H9 (cell line): ENCODE data around the gene IFI27L1. TPM values are rescaled to one million over a fixed set of nuclear protein-coding genes. Genes with fewer than 3 reads are reported as not detected.

Experiments
- DNase-seq: peaks from one replicate; pipeline ENCODE4 v3.0.0-alpha.2; 2017
- H2AFZ ChIP-seq: one replicate; pipeline ENCODE4 v1.6.1; 2013; ENCODE audit warnings: mild to moderate bottlenecking, low read length, control low read depth, moderate library complexity
- H2AK5ac ChIP-seq: 2 replicates; pipeline ENCODE4 v1.6.1; 2013; ENCODE audit warnings: low read length, control low read depth, mixed read lengths; ENCODE audit not compliant: insufficient read length
- H2BK120ac ChIP-seq: one replicate; pipeline ENCODE4 v1.6.1; 2013; ENCODE audit warnings: low read depth, mild to moderate bottlenecking, low read length, control low read depth, inconsistent platforms; ENCODE audit not compliant: poor library complexity, severe bottlenecking
- H2BK12ac ChIP-seq: 2 replicates; pipeline ENCODE4 v1.6.1; 2013; ENCODE audit warnings: low read length, control low read depth, mixed read lengths, low read depth; ENCODE audit not compliant: insufficient read length
- H2BK15ac ChIP-seq: 2 replicates; pipeline ENCODE4 v1.6.1; 2013; ENCODE audit warnings: low read depth, low read length, control low read depth
- H2BK20ac ChIP-seq: one replicate; pipeline ENCODE4 v1.6.1; 2013; ENCODE audit warnings: low read depth, mild to moderate bottlenecking, low read length, control low read depth, inconsistent platforms; ENCODE audit not compliant: poor library complexity, severe bottlenecking
- H2BK5ac ChIP-seq: 2 replicates; pipeline ENCODE4 v1.6.1; 2013; ENCODE audit warnings: low read length, control low read depth, mixed read lengths; ENCODE audit not compliant: insufficient read length
- H3K14ac ChIP-seq: 2 replicates; pipeline ENCODE4 v1.6.1; 2013; ENCODE audit warnings: low read length, control low read depth; ENCODE audit not compliant: insufficient read depth
- H3K18ac ChIP-seq: 2 replicates; pipeline ENCODE4 v1.6.1; 2013; ENCODE audit warnings: low read depth, mild to moderate bottlenecking, mixed read lengths, low read length, control low read depth; ENCODE audit not compliant: insufficient read length
- H3K23ac ChIP-seq: 2 replicates; pipeline ENCODE4 v1.6.1; 2013; ENCODE audit warnings: low read length, control low read depth, mixed read lengths, low read depth; ENCODE audit not compliant: insufficient read length
- H3K23me2 ChIP-seq: 2 replicates; pipeline ENCODE4 v1.6.1; 2013; ENCODE audit warnings: low read depth, mild to moderate bottlenecking, mixed read lengths, low read length, control low read depth; ENCODE audit not compliant: insufficient read length, poor library complexity, severe bottlenecking
- H3K27ac ChIP-seq: 2 replicates; pipeline ENCODE4 v1.5.1; 2013; ENCODE audit warnings: low read length, control low read depth, mixed read lengths, low read depth; ENCODE audit not compliant: insufficient read length
- H3K27me3 ChIP-seq: 2 replicates; pipeline ENCODE4 v1.6.1; 2013; ENCODE audit warnings: low read length, control low read depth, inconsistent platforms; ENCODE audit not compliant: insufficient read depth
- H3K4ac ChIP-seq: 2 replicates; pipeline ENCODE4 v1.6.1; 2013; ENCODE audit warnings: low read depth, mild to moderate bottlenecking, control low read depth, inconsistent platforms, low read length, moderate library complexity
- H3K4me1 ChIP-seq: 2 replicates; pipeline ENCODE4 v1.6.1; 2013; ENCODE audit warnings: low read length, control low read depth, inconsistent platforms; ENCODE audit not compliant: insufficient read depth
- H3K4me2 ChIP-seq: 2 replicates; pipeline ENCODE4 v1.6.1; 2013; ENCODE audit warnings: low read length, control low read depth, mixed read lengths; ENCODE audit not compliant: insufficient read length, insufficient read depth
- H3K56ac ChIP-seq: 2 replicates; pipeline ENCODE4 v1.6.1; 2013; ENCODE audit warnings: low read depth, mild to moderate bottlenecking, mixed read lengths, low read length, control low read depth; ENCODE audit not compliant: insufficient read length
- H3K79me1 ChIP-seq: 2 replicates; pipeline ENCODE4 v1.6.1; 2013; ENCODE audit warnings: low read depth, mild to moderate bottlenecking, moderate library complexity, low read length, control low read depth, inconsistent platforms; ENCODE audit not compliant: insufficient read depth, poor library complexity, severe bottlenecking
- H3K79me2 ChIP-seq: 2 replicates; pipeline ENCODE4 v1.6.1; 2013; ENCODE audit warnings: low read length, control low read depth, inconsistent platforms; ENCODE audit not compliant: insufficient read depth
- H3K9ac ChIP-seq: 2 replicates; pipeline ENCODE4 v1.6.1; 2013; ENCODE audit warnings: low read length, control low read depth, mixed read lengths; ENCODE audit not compliant: insufficient read length; ENCODE audit errors: extremely low read depth
- H3K9me3 ChIP-seq: one replicate; pipeline ENCODE4 v1.6.1; 2013; ENCODE audit warnings: low read depth, low read length, inconsistent platforms; ENCODE audit not compliant: control insufficient read depth
- H3T11ph ChIP-seq: one replicate; pipeline ENCODE4 v1.6.1; 2013; ENCODE audit warnings: mild to moderate bottlenecking, low read length, control low read depth, inconsistent platforms
- H4K20me1 ChIP-seq: one replicate; pipeline ENCODE4 v1.6.1; 2013; ENCODE audit not compliant: control insufficient read depth, insufficient read length, insufficient read depth
- H4K5ac ChIP-seq: 2 replicates; pipeline ENCODE4 v1.6.1; 2013; ENCODE audit warnings: low read depth, mild to moderate bottlenecking, mixed read lengths, low read length, control low read depth; ENCODE audit not compliant: insufficient read length
- H4K8ac ChIP-seq: replicated peaks from 2 replicates; pipeline ENCODE4 v1.6.1; 2013; ENCODE audit warnings: low read length, control low read depth, mixed read lengths, low read depth; ENCODE audit not compliant: insufficient read length
- H4K91ac ChIP-seq: 2 replicates; pipeline ENCODE4 v1.6.1; 2013; ENCODE audit warnings: low read depth, mild to moderate bottlenecking, moderate library complexity, mixed read lengths, low read length, control low read depth; ENCODE audit not compliant: insufficient read length
- H3K27ac Mint-ChIP-seq, 3 experiments: 2 replicates in 2 of 3; 3 replicates in 1 of 3; pipeline ENCODE4 v1.8.0; 2020 to 2021; ENCODE audit warnings: mixed read lengths in 3 of 3, mild to moderate bottlenecking in 1 of 3, moderate library complexity in 1 of 3
- H3K27me3 Mint-ChIP-seq: 2 replicates; pipeline ENCODE4 v1.8.0; 2021; ENCODE audit warnings: low read depth, mild to moderate bottlenecking, moderate library complexity, mixed read lengths
- H3K36me3 Mint-ChIP-seq, 3 experiments: 2 replicates in 2 of 3; 3 replicates in 1 of 3; pipeline ENCODE4 v1.8.0; 2020 to 2021; ENCODE audit warnings: low read depth in 3 of 3, mixed read lengths in 3 of 3; ENCODE audit not compliant: insufficient read depth in 1 of 3
- H3K4me1 Mint-ChIP-seq, 2 experiments: 2 replicates each; pipeline ENCODE4 v1.8.0; 2020; ENCODE audit warnings: mixed read lengths in 2 of 2
- H3K4me3 Mint-ChIP-seq, 2 experiments: 2 replicates in 1 of 2; 3 replicates in 1 of 2; pipeline ENCODE4 v1.8.0; 2020 to 2021; ENCODE audit warnings: mild to moderate bottlenecking in 2 of 2, mixed read lengths in 2 of 2, moderate library complexity in 1 of 2
- H3K9me3 Mint-ChIP-seq, 2 experiments: 2 replicates in 1 of 2; 3 replicates in 1 of 2; pipeline ENCODE4 v1.8.0; 2020; ENCODE audit warnings: mild to moderate bottlenecking in 2 of 2, mixed read lengths in 2 of 2, moderate library complexity in 1 of 2
- CTCF ChIP-seq: fragments of 200-600 bp; sonication (generic); conservative IDR thresholded peaks from 3 replicates; pipeline ENCODE4 v1.8.0; 2021; ENCODE audit warnings: antibody characterized with exemption, mild to moderate bottlenecking
- WGBS: extraction: QIAGEN DNeasy Blood & Tissue Kit; methylation state at CpG from one replicate; pipeline ENCODE4 v1.1.7; 2013; ENCODE audit warnings: missing lambda C conversion rate, low lambda C conversion rate, mixed read lengths; ENCODE audit not compliant: insufficient read length; ENCODE audit errors: extremely low coverage; 5-methylcytosine and 5-hydroxymethylcytosine counted together
- total RNA-seq: library from RNA; stranded (reverse); gene quantifications from 2 replicates; pipeline ENCODE4 v1.2.1, GENCODE V29; 2021

IFI27L1 gene
- total RNA-seq, 1 experiment from 2014 or later = 27.4 TPM

GRCh38 chr14:94054401-94054800, 26.7 kb upstream of the IFI27L1 start:
- Histone ChIP-seq H3K79me2 (no peaks in the 10 kb centered on the region), H3K27ac (no peak overlapping the region), H3K14ac (no peak overlapping the region), H3K56ac (no peak overlapping the region), H2BK20ac (no peak overlapping the region), H4K8ac (no peak overlapping the region), H3K4ac (no peak overlapping the region), H3K9ac (no peak overlapping the region), H2BK15ac (no peak overlapping the region), H4K20me1 (no peaks in the 10 kb centered on the region), H3K23ac (no peak overlapping the region), H3K79me1 (no peaks in the 10 kb centered on the region), H2AFZ (no peak overlapping the region), H2AK5ac (no peak overlapping the region), H2BK5ac (no peak overlapping the region), H3T11ph (no peak overlapping the region), H3K4me2 (no peak overlapping the region), H3K18ac (no peak overlapping the region), H3K27me3 (no peaks in the 10 kb centered on the region), H3K4me1 (no peaks in the 10 kb centered on the region; the same call in 1 of the 2 replicates), H4K5ac (no peak overlapping the region), H2BK120ac (no peak overlapping the region), H2BK12ac (no peak overlapping the region), H3K23me2 (no peaks in the 10 kb centered on the region), H3K9me3 (no peaks in the 10 kb centered on the region), H4K91ac (no peak overlapping the region)
- Mint-ChIP-seq H3K36me3 (peaks cover 48 to 93% (median 86%) of the 10 kb centered on the region in 3 experiments; a peak in 6 of 7 replicates), H3K27ac (no peak overlapping the region; a peak in 1 of 7 replicates), H3K4me1 (peaks cover 15 to 18% of the 10 kb centered on the region in 2 experiments), H3K4me3 (no peak overlapping the region), H3K9me3 (no peaks in the 10 kb centered on the region), H3K27me3 (no peaks in the 10 kb centered on the region)
- WGBS = no CpG with 5 or more reads among the region's 1 CpG
- no peak for TF ChIP-seq CTCF
- DNase-seq = no peak
